ENCODE data around the gene AGTPBP1. TPM values are rescaled to one million over a fixed set of nuclear protein-coding genes. Genes with fewer than 3 reads are reported as not detected.

AGTPBP1 gene
- total and polyA plus RNA-seq, 2 of the 8 experiments (the other 6 are each of a cell fraction or from before 2014, with no cell fraction given), result 13.4 to 65.2 TPM

GRCh38 chr9:85645909-85646627, 95.7 kb downstream of the AGTPBP1 start:
- Histone ChIP-seq H3K79me2 (ENCODE audit: control insufficient read depth in 1 of 2, insufficient read depth in 2 of 2, low read length in 2 of 2) (no peaks in the 10 kb centered on the region), H4K5ac (ENCODE audit: insufficient read length, low read depth, low read length) (no peak overlapping the region), H3K4ac (replicated peaks; ENCODE audit: insufficient read length, low read depth, low read length) (no peak overlapping the region), H3K56ac (replicated peaks; ENCODE audit: insufficient read length, low read depth, low read length) (no peak overlapping the region), H3K27ac (ENCODE audit: low read depth, low read length) (no peak overlapping the region), H3K4me1 (replicated peaks in 1 of 4; ENCODE audit: control insufficient read depth in 3 of 4, insufficient read depth in 4 of 4, low read length in 3 of 4) (no peaks in the 10 kb centered on the region), H2BK5ac (ENCODE audit: low read depth, low read length) (no peak overlapping the region), H2AFZ (ENCODE audit: low read length) (no peak overlapping the region), H3K14ac (ENCODE audit: insufficient read length) (no peak overlapping the region), H2BK20ac (ENCODE audit: low read length) (no peak overlapping the region), H3K9me3 (ENCODE audit: insufficient read depth in 2 of 2, low read depth in 1 of 2, low read length in 1 of 2) (no peaks in the 10 kb centered on the region), H4K91ac (replicated peaks; ENCODE audit: insufficient read length, low read length) (no peak overlapping the region), H2AK5ac (ENCODE audit: low read depth, low read length) (no peak overlapping the region), H3K18ac (ENCODE audit: extremely low read depth, low read length) (no peak overlapping the region), H3K23me2 (ENCODE audit: low read depth, low read length) (no peaks in the 10 kb centered on the region), H3K36me3 (ENCODE audit: control insufficient read depth in 2 of 4, insufficient read depth in 4 of 4, low read length in 3 of 4) (peaks cover 0 to 10% (median 0%) of the 10 kb centered on the region in 4 experiments; a peak in 2 of 8 replicates), H3K9ac (replicated peaks in 1 of 4; ENCODE audit: extremely low read depth in 1 of 4, low read depth in 3 of 4, low read length in 3 of 4) (no peak overlapping the region), H3K23ac (ENCODE audit: insufficient read length) (no peak overlapping the region), H4K20me1 (replicated peaks in 1 of 2; ENCODE audit: control insufficient read depth in 1 of 2, insufficient read depth in 2 of 2, low read length in 2 of 2) (no peaks in the 10 kb centered on the region), H3K4me3 (ENCODE audit: extremely low read depth in 1 of 4, insufficient read depth in 2 of 4, low read depth in 3 of 4, low read length in 4 of 4) (no peak overlapping the region), H3K4me2 (ENCODE audit: insufficient read depth in 1 of 2, low read depth in 2 of 2, low read length in 2 of 2) (no peak overlapping the region), H2BK120ac (replicated peaks; ENCODE audit: low read depth, low read length) (no peak overlapping the region), H4K8ac (ENCODE audit: extremely low read depth, insufficient read depth, low read length) (no peak overlapping the region), H2BK12ac (ENCODE audit: low read depth, low read length) (no peak overlapping the region), H3K27me3 (replicated peaks in 1 of 4; ENCODE audit: control insufficient read depth in 3 of 4, extremely low read depth in 1 of 4, insufficient read depth in 3 of 4, low read length in 3 of 4) (no peaks in the 10 kb centered on the region), H2BK15ac (ENCODE audit: low read length) (no peak overlapping the region), H3K79me1 (ENCODE audit: low read depth, low read length) (no peaks in the 10 kb centered on the region)
- ChIA-PET CTCF (ENCODE audit: partially characterized antibody) (interaction anchor here (0.9 kb wide), 1 partner anchor 10 kb away, joined by 3 read pairs; no protein-coding TSS in a partner anchor), POLR2A (ENCODE audit: partially characterized antibody) (no interaction called here)
- FAIRE-seq (no peak), DNase-seq (ENCODE audit: low read depth in 1 of 2, low spot score in 2 of 2) (no peak)
- TF ChIP-seq TCF12 (IDR thresholded peaks at IDR 0.05; ENCODE audit: low read depth, low read length), result no peak
- TF ChIP-seq SUZ12 (IDR thresholded peaks at IDR 0.05; ENCODE audit: low read length), result no peak
- no peak for TF ChIP-seq E2F6 (IDR thresholded peaks at IDR 0.05)
- WGBS, 2 experiments (ENCODE audit: extremely low coverage in 1 of 2, insufficient coverage in 1 of 2, insufficient read length in 1 of 2, insufficient replicate concordance in 2 of 2, low coverage in 1 of 2, low lambda C conversion rate in 2 of 2, missing lambda C conversion rate in 1 of 2), result 96% methylated on average over 3 of the region's 3 CpGs; no CpG with 5 or more reads in 1 of the 2 experiments

Data from H1 (cell line).